AG09309 (cell line): ENCODE measurements around the gene STX2.
"Not testable (repeated sequence)": the region's sequence is repeated elsewhere in the genome, so short reads cannot be mapped to it uniquely, and the experiment has no call there.

ENCODE experiments used
- DNase-seq: peaks from one replicate; pipeline ENCODE4 v3.0.0-alpha.2; 2010; ENCODE audit warnings: low read depth
- H3K4me3 ChIP-seq: 2 replicates; pipeline ENCODE4 v1.5.1; 2011; ENCODE audit warnings: mild to moderate bottlenecking, low read depth, low read length, moderate library complexity; ENCODE audit not compliant: control insufficient read depth
- TF ChIP-seq, protein P1 (sequence below): IDR thresholded peaks from 2 replicates; pipeline ENCODE4 v1.5.1; 2011; ENCODE audit warnings: mild to moderate bottlenecking, low read depth, low read length, inconsistent platforms; ENCODE audit not compliant: insufficient read depth, control insufficient read depth; ENCODE audit errors: missing control alignments

STX2 gene

DNA sequence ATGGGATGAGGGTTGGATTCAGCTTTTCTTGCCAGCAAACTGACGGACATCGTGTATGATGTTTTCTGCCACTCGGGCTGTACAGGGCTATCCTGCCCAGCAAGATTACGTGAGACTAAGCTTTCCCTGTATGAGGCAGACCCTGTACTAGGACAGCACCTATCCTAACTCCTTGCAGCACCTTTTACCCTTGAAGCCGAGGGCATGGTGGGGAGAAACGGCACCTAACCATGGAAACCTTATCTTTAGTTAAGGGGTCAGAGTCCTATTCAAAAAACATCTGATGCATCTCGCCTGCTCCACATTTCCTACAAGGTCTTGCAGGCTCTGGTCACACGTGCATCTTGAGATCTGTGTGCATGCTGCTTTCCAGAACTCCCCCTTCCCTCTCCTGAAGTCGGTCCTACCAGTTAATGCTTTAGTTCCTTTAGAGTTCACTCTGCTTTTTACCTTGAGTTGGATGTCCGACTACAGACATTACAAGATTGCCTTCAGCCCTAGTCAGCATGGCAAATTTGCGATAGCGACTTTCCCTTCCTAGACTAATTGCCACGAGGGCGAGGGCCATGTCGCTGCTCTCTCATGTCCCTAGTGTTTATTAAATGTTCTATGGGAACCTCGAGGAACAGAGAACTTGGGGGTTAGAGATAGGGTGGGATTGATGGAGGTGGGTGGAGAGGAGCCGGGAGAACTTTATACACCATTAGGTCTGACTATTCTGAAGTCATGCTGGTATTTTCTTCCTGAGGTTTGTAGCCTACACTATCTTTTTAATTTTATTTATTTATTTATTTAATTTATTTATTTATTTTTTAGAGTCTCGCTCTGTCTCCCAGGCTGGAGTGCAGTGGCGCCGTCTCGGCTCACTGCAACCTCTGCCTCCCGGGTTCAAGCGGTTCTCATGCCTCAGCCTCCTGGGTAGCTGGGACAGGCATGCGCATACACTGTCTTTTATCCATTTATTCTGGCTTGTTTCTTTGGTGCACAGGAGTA lies 39.4 kb upstream of the STX2 start:
- H3K4me3 ChIP-seq = no peak overlapping the region
- no peak for DNase-seq
- TF ChIP-seq, protein P1, sequence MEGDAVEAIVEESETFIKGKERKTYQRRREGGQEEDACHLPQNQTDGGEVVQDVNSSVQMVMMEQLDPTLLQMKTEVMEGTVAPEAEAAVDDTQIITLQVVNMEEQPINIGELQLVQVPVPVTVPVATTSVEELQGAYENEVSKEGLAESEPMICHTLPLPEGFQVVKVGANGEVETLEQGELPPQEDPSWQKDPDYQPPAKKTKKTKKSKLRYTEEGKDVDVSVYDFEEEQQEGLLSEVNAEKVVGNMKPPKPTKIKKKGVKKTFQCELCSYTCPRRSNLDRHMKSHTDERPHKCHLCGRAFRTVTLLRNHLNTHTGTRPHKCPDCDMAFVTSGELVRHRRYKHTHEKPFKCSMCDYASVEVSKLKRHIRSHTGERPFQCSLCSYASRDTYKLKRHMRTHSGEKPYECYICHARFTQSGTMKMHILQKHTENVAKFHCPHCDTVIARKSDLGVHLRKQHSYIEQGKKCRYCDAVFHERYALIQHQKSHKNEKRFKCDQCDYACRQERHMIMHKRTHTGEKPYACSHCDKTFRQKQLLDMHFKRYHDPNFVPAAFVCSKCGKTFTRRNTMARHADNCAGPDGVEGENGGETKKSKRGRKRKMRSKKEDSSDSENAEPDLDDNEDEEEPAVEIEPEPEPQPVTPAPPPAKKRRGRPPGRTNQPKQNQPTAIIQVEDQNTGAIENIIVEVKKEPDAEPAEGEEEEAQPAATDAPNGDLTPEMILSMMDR = no peak

DNA sequence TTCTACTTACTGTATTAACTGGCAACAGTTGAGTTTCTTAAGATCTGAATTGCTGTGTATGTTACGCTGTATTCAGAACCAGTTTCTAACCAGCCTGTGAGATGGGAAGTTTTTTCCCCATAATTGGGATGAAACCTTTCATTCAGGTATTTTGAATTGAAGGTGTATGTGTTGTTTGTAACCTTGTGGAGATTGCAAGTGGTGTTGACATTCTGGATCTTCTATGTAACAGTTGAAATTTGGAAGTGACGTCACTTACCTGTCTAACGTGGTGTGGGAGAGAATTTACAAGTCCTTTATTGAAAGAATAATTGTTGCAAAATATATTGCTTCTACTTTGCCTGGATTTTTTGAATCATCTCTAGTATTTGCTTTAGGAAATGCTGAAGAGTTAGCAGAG lies 38.3 kb upstream of the STX2 start:
- no peak for DNase-seq
- TF ChIP-seq, protein P1 = no peak
- H3K4me3 ChIP-seq = no peak overlapping the region

DNA sequence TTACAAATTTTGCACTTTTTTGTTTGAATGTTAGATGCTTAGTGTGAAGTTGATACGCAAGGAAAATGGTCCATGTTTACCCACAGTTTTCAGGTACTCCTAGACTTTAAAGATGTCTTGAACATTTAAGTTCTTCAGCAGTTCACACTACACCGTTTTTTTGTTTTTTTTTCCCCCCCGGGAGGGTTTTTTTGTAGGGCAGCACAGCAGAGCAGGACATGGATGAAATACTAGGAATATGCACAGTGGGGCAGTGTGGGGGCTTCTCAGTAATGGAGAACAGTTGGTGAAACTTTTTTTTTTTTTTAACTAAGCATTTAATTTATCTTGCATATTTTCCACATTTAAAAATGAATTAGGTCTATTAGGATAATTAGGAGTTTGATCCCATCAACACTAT lies 37.7 kb upstream of the STX2 start:
- H3K4me3 ChIP-seq = no peak overlapping the region
- TF ChIP-seq, protein P1 = no peak
- DNase-seq = no peak

DNA sequence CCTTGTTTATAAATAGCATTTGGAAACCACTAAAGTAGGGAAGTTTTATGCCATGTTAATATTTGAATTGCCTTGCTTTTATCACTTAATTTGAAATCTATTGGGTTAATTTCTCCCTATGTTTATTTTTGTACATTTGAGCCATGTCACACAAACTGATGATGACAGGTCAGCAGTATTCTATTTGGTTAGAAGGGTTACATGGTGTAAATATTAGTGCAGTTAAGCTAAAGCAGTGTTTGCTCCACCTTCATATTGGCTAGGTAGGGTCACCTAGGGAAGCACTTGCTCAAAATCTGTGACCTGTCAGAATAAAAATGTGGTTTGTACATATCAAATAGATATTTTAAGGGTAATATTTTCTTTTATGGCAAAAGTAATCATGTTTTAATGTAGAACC lies 37.2 kb upstream of the STX2 start:
- no peak for DNase-seq
- TF ChIP-seq, protein P1 = no peak
- no peak overlapping the region for H3K4me3 ChIP-seq

DNA sequence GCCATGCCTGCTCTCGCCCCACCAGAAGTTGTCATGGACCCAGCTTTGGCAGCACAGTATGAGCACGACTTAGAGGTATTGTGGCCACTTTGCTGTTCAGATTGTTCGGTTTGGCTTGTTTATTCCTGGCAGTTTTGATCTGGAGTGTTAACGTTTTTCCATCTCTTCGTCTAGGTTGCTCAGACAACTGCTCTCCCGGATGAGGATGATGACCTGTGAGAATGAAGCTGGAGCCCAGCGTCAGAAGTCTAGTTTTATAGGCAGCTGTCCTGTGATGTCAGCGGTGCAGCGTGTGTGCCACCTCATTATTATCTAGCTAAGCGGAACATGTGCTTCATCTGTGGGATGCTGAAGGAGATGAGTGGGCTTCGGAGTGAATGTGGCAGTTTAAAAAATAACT lies 36.7 kb upstream of the STX2 start:
- H3K4me3 ChIP-seq, DNase-seq: not testable (repeated sequence)

DNA sequence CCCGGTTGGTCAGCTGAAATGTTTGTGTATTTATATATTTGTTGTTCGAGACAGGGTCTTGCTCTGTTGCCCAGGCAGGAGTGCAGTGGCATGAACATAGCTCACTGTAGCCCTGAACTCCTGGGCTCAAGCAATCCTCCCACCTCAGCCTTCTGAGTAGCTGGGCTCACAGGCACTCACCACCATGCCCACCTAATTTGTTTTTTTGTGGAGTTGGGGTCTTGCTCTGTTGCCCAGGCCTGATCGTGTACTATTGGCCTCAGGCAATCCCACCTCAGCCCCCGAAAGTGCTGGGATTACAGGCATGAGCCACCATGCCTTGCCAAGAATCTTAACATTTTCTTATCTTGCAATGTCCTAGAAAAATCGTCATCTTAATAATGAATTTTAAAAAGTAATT lies 36.1 kb upstream of the STX2 start:
- no peak overlapping the region for H3K4me3 ChIP-seq
- TF ChIP-seq, protein P1 = no peak
- DNase-seq = no peak

DNA sequence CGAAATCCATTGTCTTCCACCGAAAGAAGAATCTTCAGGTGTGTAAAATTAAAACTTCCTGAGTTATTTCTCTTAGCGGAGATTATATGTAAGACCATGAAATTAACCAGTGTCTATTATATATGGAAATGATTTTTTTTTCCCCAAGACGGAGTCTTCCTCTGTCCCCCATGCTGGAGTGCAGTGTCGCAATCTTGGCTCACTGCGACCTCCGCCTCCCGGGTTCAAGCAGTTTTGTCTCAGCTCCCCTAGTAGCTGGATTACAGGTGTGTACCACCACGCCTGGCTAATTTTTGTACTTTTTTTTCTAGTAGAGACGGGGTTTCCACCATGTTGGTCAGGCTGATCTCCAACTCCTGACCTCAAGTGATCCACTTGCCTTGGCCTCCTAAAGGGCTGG lies 35.6 kb upstream of the STX2 start:
- DNase-seq = no peak
- TF ChIP-seq, protein P1 = no peak
- H3K4me3 ChIP-seq = no peak overlapping the region
